LNCAP (cell line): Measurements from ENCODE around the gene FKBP4.

Experiments
- CTCF ChIP-seq: fragments of 450-650 bp; IDR thresholded peaks from 2 replicates; pipeline ENCODE4 v1.5.1; 2017; ENCODE audit warnings: mild to moderate bottlenecking

The FKBP4 gene

GRCh38 chr12:2769866-2770533, 24.8 kb upstream of the FKBP4 start:
- TF ChIP-seq CTCF, result no peak

GRCh38 chr12:2772370-2772769, 22.4 kb upstream of the FKBP4 start:
- no peak for TF ChIP-seq CTCF

GRCh38 chr12:2773199-2773875, 21.4 kb upstream of the FKBP4 start:
- TF ChIP-seq CTCF, result no peak

GRCh38 chr12:2775431-2775830, 19.3 kb upstream of the FKBP4 start:
- TF ChIP-seq CTCF, result no peak

GRCh38 chr12:2776129-2776806, 18.5 kb upstream of the FKBP4 start:
- no peak for TF ChIP-seq CTCF

GRCh38 chr12:2779281-2779680, 15.5 kb upstream of the FKBP4 start:
- no peak for TF ChIP-seq CTCF

GRCh38 chr12:2783936-2784600, 10.7 kb upstream of the FKBP4 start:
- TF ChIP-seq CTCF, result peak; percentile 90
